Tibial nerve (tissue), 3 donors: ENCODE measurements around the gene RCC1.

Experiments
- POLR2A ChIP-seq, 2 donors: fragments of 450-650 bp; IDR thresholded peaks; one replicate each; pipeline ENCODE4 v1.6.1; 2017; ENCODE audit warnings: antibody characterized with exemption in 2 of 2, mild to moderate bottlenecking in 2 of 2, moderate library complexity in 2 of 2
- TF ChIP-seq, protein P1 (sequence below), 5 experiments: fragments of 200-600 bp in 3 of 5; fragments of 450-650 bp in 2 of 5; sonication (generic) in 3 of 5; IDR thresholded peaks; one replicate each; pipeline ENCODE4 v1.5.1; 2016 to 2019; ENCODE audit warnings: antibody characterized with exemption in 5 of 5, mild to moderate bottlenecking in 3 of 5, moderate library complexity in 2 of 5

DNA sequence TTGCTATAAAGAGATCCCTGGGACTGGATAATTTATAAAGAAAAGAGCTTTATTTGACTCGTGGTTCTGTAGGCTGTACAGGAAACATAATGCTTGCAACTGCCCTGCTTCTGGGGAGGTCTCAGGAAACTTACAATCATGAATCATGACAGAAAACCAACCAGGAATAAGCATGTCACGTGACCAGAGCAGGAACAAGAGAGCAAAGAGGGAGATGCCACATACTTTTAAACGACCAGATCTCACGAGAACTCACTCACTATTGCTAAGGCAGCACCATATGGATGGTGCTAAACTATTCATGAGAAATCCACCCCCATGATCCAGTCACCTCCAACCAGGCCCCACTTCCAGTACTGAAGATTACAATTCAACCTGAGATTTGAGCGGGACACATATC lies 49.8 kb upstream of the RCC1 start:
- TF ChIP-seq, protein P1, sequence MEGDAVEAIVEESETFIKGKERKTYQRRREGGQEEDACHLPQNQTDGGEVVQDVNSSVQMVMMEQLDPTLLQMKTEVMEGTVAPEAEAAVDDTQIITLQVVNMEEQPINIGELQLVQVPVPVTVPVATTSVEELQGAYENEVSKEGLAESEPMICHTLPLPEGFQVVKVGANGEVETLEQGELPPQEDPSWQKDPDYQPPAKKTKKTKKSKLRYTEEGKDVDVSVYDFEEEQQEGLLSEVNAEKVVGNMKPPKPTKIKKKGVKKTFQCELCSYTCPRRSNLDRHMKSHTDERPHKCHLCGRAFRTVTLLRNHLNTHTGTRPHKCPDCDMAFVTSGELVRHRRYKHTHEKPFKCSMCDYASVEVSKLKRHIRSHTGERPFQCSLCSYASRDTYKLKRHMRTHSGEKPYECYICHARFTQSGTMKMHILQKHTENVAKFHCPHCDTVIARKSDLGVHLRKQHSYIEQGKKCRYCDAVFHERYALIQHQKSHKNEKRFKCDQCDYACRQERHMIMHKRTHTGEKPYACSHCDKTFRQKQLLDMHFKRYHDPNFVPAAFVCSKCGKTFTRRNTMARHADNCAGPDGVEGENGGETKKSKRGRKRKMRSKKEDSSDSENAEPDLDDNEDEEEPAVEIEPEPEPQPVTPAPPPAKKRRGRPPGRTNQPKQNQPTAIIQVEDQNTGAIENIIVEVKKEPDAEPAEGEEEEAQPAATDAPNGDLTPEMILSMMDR (IDR thresholded peaks at IDR 0.05): no peak
- TF ChIP-seq POLR2A (IDR thresholded peaks at IDR 0.05): no peak
